Neuron (in vitro differentiated cells): ENCODE measurements around the gene WIPF3.

Source experiments
- H2AFZ ChIP-seq: one replicate; pipeline ENCODE4 v1.6.1; 2013; ENCODE audit warnings: low read depth, mild to moderate bottlenecking, inconsistent platforms, low read length, moderate library complexity
- H3K27me3 ChIP-seq: one replicate; pipeline ENCODE4 v1.6.1; 2013; ENCODE audit warnings: low read length; ENCODE audit not compliant: insufficient read depth
- H3K36me3 ChIP-seq: one replicate; pipeline ENCODE4 v1.6.1; 2013; ENCODE audit warnings: low read length; ENCODE audit not compliant: insufficient read depth
- H3K4me1 ChIP-seq: one replicate; pipeline ENCODE4 v1.6.1; 2013; ENCODE audit warnings: low read length; ENCODE audit not compliant: insufficient read depth
- H3K4me3 ChIP-seq: 2 replicates; pipeline ENCODE4 v1.5.1; 2013; ENCODE audit warnings: mild to moderate bottlenecking, low read length, moderate library complexity
- H3K9me3 ChIP-seq: one replicate; pipeline ENCODE4 v1.6.1; 2013; ENCODE audit warnings: low read length

WIPF3 gene

GRCh38 chr7:29843726-29844125, 37.4 kb downstream of the WIPF3 start:
- no peak overlapping the region for H3K4me3 ChIP-seq
- H3K4me1 ChIP-seq = peaks cover 16% of the 10 kb centered on the region
- no peak overlapping the region for H2AFZ ChIP-seq
- H3K27me3 ChIP-seq = no peaks in the 10 kb centered on the region
- H3K9me3 ChIP-seq = no peaks in the 10 kb centered on the region
- no peaks in the 10 kb centered on the region for H3K36me3 ChIP-seq

- no peak overlapping the region for H2AFZ ChIP-seq
- H3K4me1 ChIP-seq = peaks cover 16% of the 10 kb centered on the region
- H3K4me3 ChIP-seq = no peak overlapping the region
- H3K36me3 ChIP-seq = no peaks in the 10 kb centered on the region
- H3K27me3 ChIP-seq = no peaks in the 10 kb centered on the region
- H3K9me3 ChIP-seq = no peaks in the 10 kb centered on the region
Observed at GRCh38 chr7:29844559-29844958, 38.3 kb downstream of the WIPF3 start.

- Histone ChIP-seq H2AFZ (no peak overlapping the region), H3K4me3 (no peak overlapping the region), H3K4me1 (peaks cover 15% of the 10 kb centered on the region), H3K36me3 (no peaks in the 10 kb centered on the region), H3K27me3 (peaks cover 2% of the 10 kb centered on the region), H3K9me3 (no peaks in the 10 kb centered on the region)
Observed at GRCh38 chr7:29847496-29847895, 41.2 kb downstream of the WIPF3 start.

GRCh38 chr7:29847916-29848315, 41.6 kb downstream of the WIPF3 start:
- peaks cover 2% of the 10 kb centered on the region for H3K27me3 ChIP-seq
- H3K4me1 ChIP-seq = peaks cover 11% of the 10 kb centered on the region
- no peaks in the 10 kb centered on the region for H3K36me3 ChIP-seq
- no peak overlapping the region for H2AFZ ChIP-seq
- H3K4me3 ChIP-seq = no peak overlapping the region
- no peaks in the 10 kb centered on the region for H3K9me3 ChIP-seq

DNA sequence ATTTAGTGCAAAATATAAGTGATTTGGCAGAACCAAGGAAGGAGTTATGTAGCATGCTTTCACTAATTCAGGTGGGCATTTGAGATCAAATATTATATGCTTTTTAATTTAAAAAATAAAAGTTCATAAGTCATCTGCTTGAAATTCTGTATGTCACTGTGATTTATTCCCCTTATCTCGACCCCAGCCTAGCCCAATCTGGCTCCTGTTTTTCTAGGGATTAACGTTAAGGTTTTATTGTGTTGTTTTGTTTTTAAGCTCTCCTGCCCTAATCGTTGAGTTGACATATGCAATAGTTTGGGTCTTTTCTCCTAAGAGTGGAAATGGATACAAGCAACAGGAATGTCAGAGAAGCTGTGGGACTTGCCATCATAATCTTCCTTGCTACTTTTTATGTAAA, 42.6 kb downstream of the WIPF3 start:
- Histone ChIP-seq H3K4me3 (no peak overlapping the region), H3K36me3 (no peaks in the 10 kb centered on the region), H3K4me1 (peaks cover 2% of the 10 kb centered on the region), H3K27me3 (peaks cover 2% of the 10 kb centered on the region), H3K9me3 (no peaks in the 10 kb centered on the region), H2AFZ (no peak overlapping the region)

- H3K27me3 ChIP-seq = peaks cover 7% of the 10 kb centered on the region
- no peak overlapping the region for H3K4me3 ChIP-seq
- no peaks in the 10 kb centered on the region for H3K9me3 ChIP-seq
- H3K4me1 ChIP-seq = peaks cover 2% of the 10 kb centered on the region
- H2AFZ ChIP-seq = no peak overlapping the region
- no peaks in the 10 kb centered on the region for H3K36me3 ChIP-seq
Observed at GRCh38 chr7:29851487-29851886, 45.2 kb downstream of the WIPF3 start.

DNA sequence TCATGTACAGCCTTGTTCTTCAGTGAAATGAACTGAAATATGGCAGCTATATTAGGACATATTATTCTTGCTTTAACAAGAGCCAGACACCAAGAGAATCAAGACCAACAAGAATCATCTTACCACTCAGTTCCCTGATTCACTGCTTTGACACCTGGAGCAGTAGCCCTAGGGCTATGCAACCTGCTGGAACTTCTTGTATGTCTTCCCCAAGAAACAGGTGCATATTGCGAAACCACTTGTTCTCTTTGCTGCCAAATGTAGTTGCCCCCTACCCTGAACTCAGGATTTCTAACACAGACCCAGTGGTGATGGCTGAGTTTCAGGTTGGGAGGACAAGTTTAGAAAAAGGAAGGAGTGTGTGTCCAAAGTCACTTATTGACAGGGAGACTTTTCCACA, 46.1 kb downstream of the WIPF3 start:
- no peak overlapping the region for H3K4me3 ChIP-seq
- peaks cover 7% of the 10 kb centered on the region for H3K27me3 ChIP-seq
- H2AFZ ChIP-seq = no peak overlapping the region
- no peaks in the 10 kb centered on the region for H3K9me3 ChIP-seq
- H3K36me3 ChIP-seq = no peaks in the 10 kb centered on the region
- H3K4me1 ChIP-seq = peaks cover 2% of the 10 kb centered on the region

GRCh38 chr7:29853072-29853471, 46.8 kb downstream of the WIPF3 start:
- Histone ChIP-seq H3K27me3 (peaks cover 7% of the 10 kb centered on the region), H3K4me3 (no peak overlapping the region), H3K9me3 (no peaks in the 10 kb centered on the region), H2AFZ (no peak overlapping the region), H3K4me1 (peaks cover 2% of the 10 kb centered on the region), H3K36me3 (no peaks in the 10 kb centered on the region)

- Histone ChIP-seq H3K4me3 (no peak overlapping the region), H3K4me1 (peaks cover 2% of the 10 kb centered on the region), H3K9me3 (no peaks in the 10 kb centered on the region), H3K27me3 (peaks cover 7% of the 10 kb centered on the region), H3K36me3 (no peaks in the 10 kb centered on the region), H2AFZ (no peak overlapping the region)
Observed at GRCh38 chr7:29853789-29854188, 47.5 kb downstream of the WIPF3 start.

- Histone ChIP-seq H3K9me3 (no peaks in the 10 kb centered on the region), H3K4me1 (peaks cover 2% of the 10 kb centered on the region), H2AFZ (no peak overlapping the region), H3K4me3 (no peak overlapping the region), H3K36me3 (no peaks in the 10 kb centered on the region), H3K27me3 (peaks cover 7% of the 10 kb centered on the region)
Observed at GRCh38 chr7:29854257-29854938, 48.1 kb downstream of the WIPF3 start.

DNA sequence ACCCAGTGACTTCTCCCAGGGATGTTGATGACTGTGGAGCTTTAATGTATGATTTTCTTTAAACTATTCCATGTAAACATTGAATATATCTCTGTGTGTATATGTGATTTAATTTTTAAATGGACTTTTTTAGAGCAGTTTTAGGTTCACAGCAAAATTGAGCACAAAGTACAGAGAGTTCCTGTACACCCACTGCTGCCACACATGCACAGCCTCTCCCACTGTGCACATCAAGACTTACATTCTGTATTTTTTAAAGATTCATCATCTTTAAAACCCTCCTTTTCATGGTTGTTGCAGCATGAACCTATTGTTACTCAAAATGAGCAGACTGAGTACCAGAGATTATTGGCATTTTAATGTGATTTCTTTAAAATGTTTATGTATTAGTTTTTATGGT, 51.3 kb downstream of the WIPF3 start:
- Histone ChIP-seq H3K4me3 (no peak overlapping the region), H3K4me1 (no peaks in the 10 kb centered on the region), H3K9me3 (no peaks in the 10 kb centered on the region), H3K36me3 (no peaks in the 10 kb centered on the region), H2AFZ (no peak overlapping the region), H3K27me3 (peaks cover 5% of the 10 kb centered on the region)

- no peaks in the 10 kb centered on the region for H3K36me3 ChIP-seq
- H3K27me3 ChIP-seq = peaks cover 5% of the 10 kb centered on the region
- H3K9me3 ChIP-seq = no peaks in the 10 kb centered on the region
- no peak overlapping the region for H3K4me3 ChIP-seq
- H2AFZ ChIP-seq = no peak overlapping the region
- H3K4me1 ChIP-seq = no peaks in the 10 kb centered on the region
Observed at GRCh38 chr7:29858191-29858951, 52.1 kb downstream of the WIPF3 start.

- H3K27me3 ChIP-seq = peaks cover 5% of the 10 kb centered on the region
- no peaks in the 10 kb centered on the region for H3K36me3 ChIP-seq
- no peaks in the 10 kb centered on the region for H3K4me1 ChIP-seq
- H2AFZ ChIP-seq = no peak overlapping the region
- no peak overlapping the region for H3K4me3 ChIP-seq
- H3K9me3 ChIP-seq = no peaks in the 10 kb centered on the region
Observed at GRCh38 chr7:29859104-29859503, 52.8 kb downstream of the WIPF3 start.
